Ectodermal cell (in vitro differentiated cells): ENCODE results near the gene DNAH17.
"Not testable (repeated sequence)": the region's sequence is repeated elsewhere in the genome, so short reads cannot be mapped to it uniquely, and the experiment has no call there.

ENCODE experiments used
- H3K27ac ChIP-seq: 2 replicates; pipeline ENCODE4 v1.7.0; 2013; ENCODE audit warnings: mild to moderate bottlenecking, low read depth, low read length; ENCODE audit not compliant: insufficient read depth, poor library complexity, severe bottlenecking
- H3K27me3 ChIP-seq: 2 replicates; pipeline ENCODE4 v1.7.0; 2013; ENCODE audit warnings: mild to moderate bottlenecking, low read length; ENCODE audit not compliant: insufficient read depth, control insufficient read depth, poor library complexity, severe bottlenecking
- H3K36me3 ChIP-seq: one replicate; pipeline ENCODE4 v1.7.0; 2013; ENCODE audit warnings: low read length; ENCODE audit not compliant: control insufficient read depth, insufficient read depth
- H3K4me1 ChIP-seq: one replicate; pipeline ENCODE4 v1.7.0; 2013; ENCODE audit warnings: low read length; ENCODE audit not compliant: control insufficient read depth, insufficient read depth
- H3K4me3 ChIP-seq: 2 replicates; pipeline ENCODE4 v1.7.0; 2013; ENCODE audit warnings: low read depth, low read length, control low read depth; ENCODE audit not compliant: insufficient read depth
- H3K9me3 ChIP-seq: 2 replicates; pipeline ENCODE4 v1.7.0; 2013; ENCODE audit warnings: mild to moderate bottlenecking, low read length, moderate library complexity; ENCODE audit not compliant: control insufficient read depth
- WGBS, 2 experiments: methylation state at CpG; one replicate each; pipeline ENCODE4 v1.1.7; 2013; ENCODE audit warnings: missing lambda C conversion rate in 2 of 2; 5-methylcytosine and 5-hydroxymethylcytosine counted together

DNAH17 gene

DNA sequence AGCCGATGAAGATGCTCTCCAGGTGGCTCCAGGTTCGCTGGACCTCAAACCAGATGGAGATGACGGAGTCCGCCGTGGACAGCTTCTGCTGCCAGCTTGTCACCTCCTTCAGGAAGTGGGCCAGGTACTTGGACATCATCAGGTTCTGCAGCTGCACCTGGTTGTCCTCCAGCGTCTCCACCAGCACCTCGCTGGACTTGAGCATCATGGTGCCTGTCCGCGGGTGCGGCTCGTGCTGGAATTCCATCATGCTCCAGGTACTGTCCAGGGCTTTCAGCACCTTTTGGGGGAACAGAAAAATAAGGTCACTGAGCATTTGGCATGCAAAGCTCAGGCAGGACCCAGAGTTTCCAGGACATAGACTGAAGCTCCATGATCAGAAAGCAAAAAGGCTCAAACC is 69.7 kb downstream of the DNAH17 start:
- no peaks in the 10 kb centered on the region for H3K9me3 ChIP-seq
- no peaks in the 10 kb centered on the region for H3K36me3 ChIP-seq
- H3K4me3 ChIP-seq, result no peak overlapping the region
- WGBS, 2 experiments, result 95% methylated on average over 11 of the region's 11 CpGs
- H3K4me1 ChIP-seq, result no peaks in the 10 kb centered on the region
- H3K27ac ChIP-seq, result no peak overlapping the region
- no peaks in the 10 kb centered on the region for H3K27me3 ChIP-seq

DNA sequence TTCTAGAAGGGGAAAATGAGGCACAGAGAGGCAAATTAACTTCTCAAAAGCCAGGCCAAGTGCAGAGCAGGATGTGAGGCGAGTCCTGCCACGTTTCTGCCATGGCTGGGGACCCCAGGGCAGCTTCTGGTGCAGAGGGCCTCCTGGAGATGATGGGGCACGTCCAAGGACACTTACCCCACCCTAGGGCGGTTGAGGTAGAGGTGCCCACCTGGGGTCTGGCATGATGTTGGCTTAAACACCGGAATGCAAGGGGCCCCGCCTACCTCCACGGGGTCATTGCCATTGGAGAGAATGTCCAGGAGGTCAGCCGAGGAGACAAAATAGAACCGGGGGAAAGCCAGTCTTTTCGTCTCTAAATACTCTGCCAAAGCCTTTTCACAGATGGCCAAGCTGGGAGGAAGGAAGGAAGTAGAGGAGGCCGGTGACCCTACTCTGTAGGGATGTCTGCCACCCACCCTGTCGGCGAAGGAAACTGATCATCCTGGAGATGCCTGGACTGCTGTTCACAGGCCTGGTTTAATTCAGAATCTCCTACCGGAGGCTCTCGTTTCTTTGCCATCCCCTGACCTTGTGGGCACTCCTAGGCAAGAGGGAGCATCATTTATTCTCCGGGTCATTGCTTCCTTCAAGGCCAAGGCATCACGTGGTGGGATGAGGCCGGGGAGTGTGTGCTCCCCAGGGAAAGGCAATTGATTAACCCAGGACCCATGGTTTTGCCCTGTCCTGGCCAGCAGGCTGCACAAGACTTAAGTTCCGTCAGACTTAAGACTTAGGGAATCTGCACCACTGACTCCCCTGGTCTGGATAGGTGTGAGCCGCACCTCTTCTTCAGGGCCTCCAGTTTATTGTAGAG is 70.5 kb downstream of the DNAH17 start:
- Histone ChIP-seq H3K27ac (no peak overlapping the region), H3K9me3 (no peaks in the 10 kb centered on the region), H3K4me1 (no peaks in the 10 kb centered on the region), H3K36me3 (no peaks in the 10 kb centered on the region), H3K4me3 (no peak overlapping the region), H3K27me3 (no peaks in the 10 kb centered on the region)
- 86 to 88% methylated on average over 20 of the region's 20 CpGs for WGBS, 2 experiments

- H3K4me3 ChIP-seq, result no peak overlapping the region
- H3K4me1 ChIP-seq, result no peaks in the 10 kb centered on the region
- H3K27me3 ChIP-seq, result no peaks in the 10 kb centered on the region
- WGBS, 2 experiments, result 92 to 95% methylated on average over 20 to 21 of the region's 21 CpGs
- no peak overlapping the region for H3K27ac ChIP-seq
- H3K36me3 ChIP-seq, result no peaks in the 10 kb centered on the region
- no peaks in the 10 kb centered on the region for H3K9me3 ChIP-seq
Observed at GRCh38 chr17:78504156-78504925, 72.9 kb downstream of the DNAH17 start.

DNA sequence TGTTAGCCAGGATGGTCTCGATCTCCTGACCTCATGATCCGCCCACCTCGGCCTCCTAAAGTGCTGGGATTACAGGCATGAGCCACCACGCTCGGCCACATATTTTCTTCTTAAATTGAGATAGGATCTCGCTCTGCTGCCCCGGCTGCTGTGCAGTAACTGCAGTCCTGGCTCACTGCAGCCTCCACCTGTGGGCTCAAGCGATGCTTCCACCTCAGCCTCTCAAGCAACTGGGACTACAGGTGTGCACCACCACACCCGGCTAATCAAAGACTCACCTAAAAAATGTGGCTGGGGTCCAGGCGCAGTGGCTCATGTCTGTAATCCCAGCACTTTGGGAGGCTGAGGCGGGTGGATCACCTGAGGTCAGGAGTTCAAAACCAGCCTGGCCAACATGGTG is 73.8 kb downstream of the DNAH17 start:
- H3K27me3 ChIP-seq, H3K4me3 ChIP-seq, H3K4me1 ChIP-seq, H3K27ac ChIP-seq, H3K9me3 ChIP-seq, H3K36me3 ChIP-seq: not testable (repeated sequence)
- WGBS, 2 experiments, result 93% methylated on average over 11 of the region's 11 CpGs

- H3K9me3 ChIP-seq, result no peaks in the 10 kb centered on the region
- H3K4me1 ChIP-seq, result no peaks in the 10 kb centered on the region
- no peak overlapping the region for H3K4me3 ChIP-seq
- H3K36me3 ChIP-seq, result no peaks in the 10 kb centered on the region
- WGBS, 2 experiments, result 95 to 96% methylated on average over 25 of the region's 25 CpGs
- no peaks in the 10 kb centered on the region for H3K27me3 ChIP-seq
- no peak overlapping the region for H3K27ac ChIP-seq
Observed at GRCh38 chr17:78502611-78503148, 74.5 kb downstream of the DNAH17 start.

- no peak overlapping the region for H3K4me3 ChIP-seq
- WGBS, 2 experiments, result 95% methylated on average over 27 of the region's 27 CpGs
- H3K36me3 ChIP-seq, result no peaks in the 10 kb centered on the region
Observed at GRCh38 chr17:78501241-78502036, 75.8 kb downstream of the DNAH17 start.

GRCh38 chr17:78500806-78501205 is 76.4 kb downstream of the DNAH17 start:
- no peaks in the 10 kb centered on the region for H3K27me3 ChIP-seq
- no peaks in the 10 kb centered on the region for H3K4me1 ChIP-seq
- no peak overlapping the region for H3K27ac ChIP-seq
- no peaks in the 10 kb centered on the region for H3K9me3 ChIP-seq
- 94 to 95% methylated on average over 7 of the region's 7 CpGs for WGBS, 2 experiments
- no peak overlapping the region for H3K4me3 ChIP-seq
- no peaks in the 10 kb centered on the region for H3K36me3 ChIP-seq

More at GRCh38 chr17:78501241-78502036, 75.8 kb downstream of the DNAH17 start:
- no peaks in the 10 kb centered on the region for H3K27me3 ChIP-seq
- no peaks in the 10 kb centered on the region for H3K4me1 ChIP-seq
- no peaks in the 10 kb centered on the region for H3K9me3 ChIP-seq
- no peak overlapping the region for H3K27ac ChIP-seq

DNA sequence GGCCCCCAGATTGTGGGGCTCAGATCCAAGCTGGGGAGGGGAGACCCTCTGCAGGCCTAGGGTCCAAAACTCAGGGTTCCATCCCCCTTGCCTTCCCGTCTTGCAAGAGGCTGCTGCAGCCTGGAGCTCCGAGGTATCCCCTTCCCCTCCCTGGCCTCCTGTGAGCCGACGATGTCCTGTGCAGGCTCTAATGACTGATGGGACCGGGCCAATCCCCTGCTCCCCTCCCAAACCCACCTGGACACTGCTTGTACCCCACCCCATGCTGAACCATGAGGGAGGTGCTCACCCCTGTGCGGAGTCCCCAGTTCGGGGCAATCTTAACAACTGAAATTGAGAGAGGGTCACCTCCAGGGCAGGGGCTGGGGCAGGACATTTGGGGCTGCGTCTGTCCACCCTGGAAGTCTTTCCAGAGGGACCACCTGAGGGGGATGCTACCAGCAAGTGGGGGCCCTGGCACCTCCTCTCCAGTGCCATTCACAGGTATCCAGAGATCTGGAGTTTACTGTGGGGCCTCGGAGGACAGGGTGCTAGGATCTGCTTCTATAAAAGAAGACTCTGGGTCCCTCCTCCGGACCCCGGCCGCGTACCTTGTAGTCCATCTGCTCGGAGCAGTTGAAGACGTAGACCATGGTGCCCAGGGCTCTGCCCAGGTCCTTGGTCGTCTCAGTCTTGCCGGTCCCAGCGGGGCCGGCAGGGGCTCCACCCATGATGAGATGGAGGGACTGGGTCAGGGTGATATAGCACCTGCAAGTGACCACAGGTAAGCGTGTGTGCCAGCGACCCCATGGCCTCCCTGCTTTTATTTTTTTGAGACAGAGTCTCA is 77.3 kb downstream of the DNAH17 start:
- Histone ChIP-seq H3K27ac (no peak overlapping the region), H3K9me3 (no peaks in the 10 kb centered on the region), H3K36me3 (no peaks in the 10 kb centered on the region), H3K27me3 (no peaks in the 10 kb centered on the region), H3K4me1 (no peaks in the 10 kb centered on the region), H3K4me3 (no peak overlapping the region)
- 91% methylated on average over 21 of the region's 21 CpGs for WGBS, 2 experiments

- Histone ChIP-seq H3K36me3 (no peaks in the 10 kb centered on the region), H3K27ac (no peak overlapping the region), H3K9me3 (no peaks in the 10 kb centered on the region), H3K4me3 (no peak overlapping the region), H3K4me1 (no peaks in the 10 kb centered on the region), H3K27me3 (no peaks in the 10 kb centered on the region)
- WGBS, 2 experiments, result 53 to 61% methylated on average over 17 of the region's 17 CpGs
Observed at GRCh38 chr17:78498848-78499247, 78.3 kb downstream of the DNAH17 start.
